ENCODE results near the gene MDFIC.

Gene MDFIC

GRCh38 chr7:115004121-115004520, 82.2 kb downstream of the MDFIC start:
- Mint-ChIP-seq H3K36me3 (ENCODE audit: low read depth) (peaks cover 6% of the 10 kb centered on the region), H3K27ac (no peak overlapping the region), H3K4me1 (peaks cover 33% of the 10 kb centered on the region), H3K9me3 (no peaks in the 10 kb centered on the region), H3K4me3 (no peak overlapping the region), H3K27me3 (ENCODE audit: low read depth) (no peaks in the 10 kb centered on the region)
- TF ChIP-seq, protein P1, sequence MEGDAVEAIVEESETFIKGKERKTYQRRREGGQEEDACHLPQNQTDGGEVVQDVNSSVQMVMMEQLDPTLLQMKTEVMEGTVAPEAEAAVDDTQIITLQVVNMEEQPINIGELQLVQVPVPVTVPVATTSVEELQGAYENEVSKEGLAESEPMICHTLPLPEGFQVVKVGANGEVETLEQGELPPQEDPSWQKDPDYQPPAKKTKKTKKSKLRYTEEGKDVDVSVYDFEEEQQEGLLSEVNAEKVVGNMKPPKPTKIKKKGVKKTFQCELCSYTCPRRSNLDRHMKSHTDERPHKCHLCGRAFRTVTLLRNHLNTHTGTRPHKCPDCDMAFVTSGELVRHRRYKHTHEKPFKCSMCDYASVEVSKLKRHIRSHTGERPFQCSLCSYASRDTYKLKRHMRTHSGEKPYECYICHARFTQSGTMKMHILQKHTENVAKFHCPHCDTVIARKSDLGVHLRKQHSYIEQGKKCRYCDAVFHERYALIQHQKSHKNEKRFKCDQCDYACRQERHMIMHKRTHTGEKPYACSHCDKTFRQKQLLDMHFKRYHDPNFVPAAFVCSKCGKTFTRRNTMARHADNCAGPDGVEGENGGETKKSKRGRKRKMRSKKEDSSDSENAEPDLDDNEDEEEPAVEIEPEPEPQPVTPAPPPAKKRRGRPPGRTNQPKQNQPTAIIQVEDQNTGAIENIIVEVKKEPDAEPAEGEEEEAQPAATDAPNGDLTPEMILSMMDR (IDR thresholded peaks at IDR 0.05; ENCODE audit: unreplicated experiment in 3 of 3): no peak

DNA sequence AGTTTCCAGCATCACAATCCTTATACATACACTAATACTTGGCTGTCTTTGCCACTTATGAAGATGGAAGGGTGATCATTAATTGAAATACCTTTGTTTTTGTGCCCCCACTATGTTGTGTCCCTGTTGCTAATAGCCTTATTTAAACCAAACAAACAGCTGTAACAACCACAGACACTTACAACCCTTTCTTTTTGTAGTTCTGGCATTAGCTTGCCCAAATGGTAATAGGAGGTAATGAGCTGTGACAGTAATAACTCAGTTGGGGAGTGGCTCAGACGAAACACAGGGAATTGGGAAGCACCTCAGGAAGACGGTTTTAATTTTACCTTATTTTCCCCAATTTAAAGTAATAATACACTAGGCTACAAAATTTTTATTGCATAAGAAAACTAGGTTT, 83.4 kb downstream of the MDFIC start:
- no peaks in the 10 kb centered on the region for H3K9me3 Mint-ChIP-seq
- peaks cover 6% of the 10 kb centered on the region for H3K36me3 Mint-ChIP-seq (ENCODE audit: low read depth)
- H3K4me1 Mint-ChIP-seq: peaks cover 41% of the 10 kb centered on the region
- no peak overlapping the region for H3K27ac Mint-ChIP-seq
- TF ChIP-seq, protein P1 (IDR thresholded peaks at IDR 0.05; ENCODE audit: unreplicated experiment in 3 of 3): no peak
- no peaks in the 10 kb centered on the region for H3K27me3 Mint-ChIP-seq (ENCODE audit: low read depth)
- no peak overlapping the region for H3K4me3 Mint-ChIP-seq

DNA sequence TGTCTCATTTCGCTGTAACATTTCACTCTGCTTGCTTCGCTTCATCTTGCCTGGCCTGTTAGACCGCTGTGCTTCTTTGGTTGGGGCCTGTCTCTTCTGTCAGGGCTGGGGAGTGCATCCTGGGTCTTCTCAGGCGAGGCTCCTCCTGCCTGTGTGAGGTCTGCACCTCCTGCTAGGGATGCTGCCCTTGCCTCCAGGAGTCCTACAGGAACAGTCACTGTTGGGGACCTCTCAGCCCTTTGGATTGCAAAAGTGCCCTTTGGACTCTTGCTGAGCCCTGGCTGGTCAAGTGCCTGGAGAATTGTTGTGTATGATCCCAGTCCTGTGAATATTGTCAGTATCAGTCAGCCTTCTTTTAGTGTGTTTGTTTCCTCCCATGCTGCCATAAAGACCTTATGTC, 84.1 kb downstream of the MDFIC start:
- Mint-ChIP-seq H3K27me3 (ENCODE audit: low read depth) (no peaks in the 10 kb centered on the region), H3K9me3 (no peaks in the 10 kb centered on the region), H3K4me3 (no peak overlapping the region), H3K27ac (no peak overlapping the region), H3K36me3 (ENCODE audit: low read depth) (peaks cover 6% of the 10 kb centered on the region), H3K4me1 (peaks cover 41% of the 10 kb centered on the region)
- TF ChIP-seq, protein P1 (IDR thresholded peaks at IDR 0.05; ENCODE audit: unreplicated experiment in 3 of 3): no peak

GRCh38 chr7:115007751-115008150, 85.9 kb downstream of the MDFIC start:
- Mint-ChIP-seq H3K36me3 (ENCODE audit: low read depth) (peaks cover 9% of the 10 kb centered on the region), H3K4me1 (peaks cover 41% of the 10 kb centered on the region), H3K27ac (peak overlapping the region in 1 of 3 experiments; percentile 87), H3K9me3 (peaks cover 2% of the 10 kb centered on the region), H3K4me3 (no peak overlapping the region), H3K27me3 (ENCODE audit: low read depth) (no peaks in the 10 kb centered on the region)
- TF ChIP-seq, protein P1 (IDR thresholded peaks at IDR 0.05; ENCODE audit: unreplicated experiment in 3 of 3): no peak

DNA sequence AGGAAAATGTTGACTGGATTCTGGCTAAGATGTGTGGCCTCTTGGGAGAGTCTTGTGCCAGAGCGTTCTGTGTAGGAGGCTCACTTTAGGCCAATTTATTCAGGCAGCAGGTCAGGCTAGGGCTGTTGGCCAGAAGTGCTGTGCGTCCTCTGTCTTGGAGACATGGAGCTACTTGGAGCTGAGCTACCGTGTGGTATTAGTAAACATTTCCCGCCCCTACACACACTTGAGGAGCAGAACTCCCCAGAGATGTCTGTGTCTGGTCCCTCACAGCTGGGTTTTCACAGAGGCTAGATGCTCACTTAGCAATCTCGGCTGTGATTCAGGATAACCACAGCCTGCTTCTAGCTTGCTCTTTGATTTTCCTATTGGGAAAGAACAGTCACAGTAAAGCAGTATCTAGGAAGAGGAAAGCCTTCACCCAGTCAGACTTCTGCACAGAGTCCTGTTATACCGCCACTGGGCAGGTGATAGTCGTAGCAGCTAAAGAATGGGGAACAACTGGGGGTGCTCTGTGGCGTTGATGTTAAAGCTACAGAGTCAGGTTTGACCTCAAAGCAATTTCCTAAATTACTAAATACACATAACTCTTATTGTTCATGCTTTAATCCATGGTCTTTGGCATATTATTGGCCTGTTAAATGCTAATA, 86.7 kb downstream of the MDFIC start:
- H3K9me3 Mint-ChIP-seq: peaks cover 2% of the 10 kb centered on the region
- TF ChIP-seq, protein P1 (IDR thresholded peaks at IDR 0.05; ENCODE audit: unreplicated experiment in 3 of 3): no peak
- peak overlapping the region; percentile 36 to 87 (median 82) for H3K27ac Mint-ChIP-seq
- peak overlapping the region in 2 of 3 experiments; percentile 10 for H3K4me3 Mint-ChIP-seq
- H3K36me3 Mint-ChIP-seq (ENCODE audit: low read depth): peaks cover 12% of the 10 kb centered on the region
- peaks cover 41% of the 10 kb centered on the region for H3K4me1 Mint-ChIP-seq
- H3K27me3 Mint-ChIP-seq (ENCODE audit: low read depth): no peaks in the 10 kb centered on the region

DNA sequence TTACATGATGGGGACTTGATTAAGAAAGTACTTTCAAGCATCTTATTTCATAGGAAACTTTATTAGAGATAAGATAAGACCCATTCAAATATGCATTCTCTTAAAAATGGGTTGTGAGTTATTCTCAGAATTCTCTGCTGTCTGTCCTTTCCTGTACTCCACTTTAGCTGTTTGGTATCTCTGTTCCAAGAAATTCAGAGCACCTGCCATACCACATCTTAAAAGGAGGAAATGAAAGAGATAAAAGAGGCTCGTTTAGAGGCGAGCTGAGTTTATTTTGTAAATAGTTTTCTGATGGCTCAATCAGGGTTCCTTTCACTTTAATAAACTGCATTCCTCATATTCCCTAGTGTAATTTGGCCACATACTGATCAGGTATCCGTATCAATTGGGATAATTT, 87.2 kb downstream of the MDFIC start:
- Mint-ChIP-seq H3K4me1 (peaks cover 41% of the 10 kb centered on the region), H3K27me3 (ENCODE audit: low read depth) (no peaks in the 10 kb centered on the region), H3K9me3 (peaks cover 2% of the 10 kb centered on the region)

More for the DNA sequence above, 87.2 kb downstream of the MDFIC start:
- TF ChIP-seq, protein P1 (IDR thresholded peaks at IDR 0.05; ENCODE audit: unreplicated experiment in 3 of 3): no peak
- peaks cover 14% of the 10 kb centered on the region for H3K36me3 Mint-ChIP-seq (ENCODE audit: low read depth)
- peak overlapping the region in 2 of 3 experiments; percentile 73 to 87 for H3K27ac Mint-ChIP-seq
- H3K4me3 Mint-ChIP-seq: no peak overlapping the region

Measured in nephron (organoid).